ENCODE data around the gene KDM4C. TPM values are rescaled to one million over a fixed set of nuclear protein-coding genes. Genes with fewer than 3 reads are reported as not detected.

Gene KDM4C
- total RNA-seq, 1 donor from 2014 or later, result 14.2 TPM

GRCh38 chr9:6911901-6912638 lies 154.3 kb downstream of the KDM4C start:
- no peak for DNase-seq
- intact Hi-C loops (cut with DNase I), result no loop called here

GRCh38 chr9:6915635-6916034 lies 157.9 kb downstream of the KDM4C start:
- ATAC-seq (ENCODE audit: poor library complexity) (no peak), DNase-seq (no peak)
- intact Hi-C loops (cut with DNase I), result no loop called here

More at GRCh38 chr9:6911901-6912638, 154.3 kb downstream of the KDM4C start:
- ATAC-seq (ENCODE audit: poor library complexity), result no peak

GRCh38 chr9:6917162-6917561 lies 159.4 kb downstream of the KDM4C start:
- no peak for ATAC-seq (ENCODE audit: poor library complexity)
- no peak for DNase-seq
- intact Hi-C loops (cut with DNase I), result no loop called here

GRCh38 chr9:6920041-6920440 lies 162.3 kb downstream of the KDM4C start:
- intact Hi-C loops (cut with DNase I), result no loop called here
- no peak for ATAC-seq (ENCODE audit: poor library complexity)
- no peak for DNase-seq

- no peak for DNase-seq
- intact Hi-C loops (cut with DNase I), result no loop called here
- ATAC-seq (ENCODE audit: poor library complexity), result no peak
Observed at GRCh38 chr9:6921315-6921714, 163.5 kb downstream of the KDM4C start.

GRCh38 chr9:6922124-6922676 lies 164.4 kb downstream of the KDM4C start:
- ATAC-seq (ENCODE audit: poor library complexity), result no peak
- intact Hi-C loops (cut with DNase I), result no loop called here
- no peak for DNase-seq

GRCh38 chr9:6922680-6923079 lies 164.9 kb downstream of the KDM4C start:
- no peak for ATAC-seq (ENCODE audit: poor library complexity)
- DNase-seq, result no peak
- intact Hi-C loops (cut with DNase I), result no loop called here

DNA sequence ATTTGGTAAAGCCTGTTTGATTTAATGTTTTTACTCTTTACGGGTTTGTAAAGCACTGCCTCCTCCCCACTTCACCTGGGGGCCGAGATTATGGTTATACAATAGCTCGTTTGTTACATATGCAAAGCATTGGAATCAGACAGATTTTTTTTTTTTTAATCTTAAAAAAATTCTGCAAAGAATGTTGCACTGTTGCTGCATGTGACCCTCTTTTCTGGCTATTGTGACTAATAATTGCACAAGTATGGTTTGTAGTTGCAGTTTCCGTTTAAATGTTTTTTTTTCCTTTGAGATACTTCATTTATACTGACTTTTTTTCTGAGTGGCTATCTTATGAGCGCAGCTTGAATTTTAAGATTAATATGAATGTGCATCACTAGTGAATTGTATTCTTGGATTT lies 165.3 kb downstream of the KDM4C start:
- no peak for DNase-seq
- ATAC-seq (ENCODE audit: poor library complexity), result no peak
- intact Hi-C loops (cut with DNase I), result no loop called here

GRCh38 chr9:6924149-6924548 lies 166.4 kb downstream of the KDM4C start:
- ATAC-seq (ENCODE audit: poor library complexity) (peak; percentile 14), DNase-seq (no peak)
- intact Hi-C loops (cut with DNase I), result no loop called here

GRCh38 chr9:6924988-6925563 lies 167.3 kb downstream of the KDM4C start:
- peak; percentile 76 for ATAC-seq (ENCODE audit: poor library complexity)
- intact Hi-C loops (cut with DNase I), result no loop called here

DNA sequence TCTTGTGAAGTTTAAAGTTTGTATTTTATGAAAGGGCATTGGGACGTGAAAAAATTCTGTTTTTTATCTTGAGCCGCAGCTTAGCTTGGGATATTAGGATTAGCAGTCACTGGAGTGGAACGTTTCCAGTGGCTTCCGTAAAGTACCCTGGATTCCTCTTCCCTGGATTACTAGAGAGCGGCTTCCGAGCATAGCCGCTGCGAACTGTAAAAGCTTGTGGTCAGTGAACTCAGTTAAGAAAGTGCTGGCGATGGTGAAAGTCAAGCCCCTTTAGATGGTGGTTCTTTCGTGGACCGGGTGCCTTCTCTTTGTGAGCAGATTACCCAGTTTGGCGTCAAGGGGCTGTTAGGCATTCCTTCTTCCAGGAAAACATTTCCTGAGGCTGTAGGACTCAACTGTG lies 168.1 kb downstream of the KDM4C start:
- DNase-seq (no peak), ATAC-seq (ENCODE audit: poor library complexity) (no peak)
- intact Hi-C loops (cut with DNase I), result no loop called here

More at GRCh38 chr9:6924988-6925563, 167.3 kb downstream of the KDM4C start:
- no peak for DNase-seq

GRCh38 chr9:6926436-6926835 lies 168.7 kb downstream of the KDM4C start:
- DNase-seq (no peak), ATAC-seq (ENCODE audit: poor library complexity) (no peak)
- intact Hi-C loops (cut with DNase I), result no loop called here

GRCh38 chr9:6927838-6928237 lies 170.1 kb downstream of the KDM4C start:
- peak; percentile 40 for ATAC-seq (ENCODE audit: poor library complexity)
- intact Hi-C loops (cut with DNase I), result no loop called here
- DNase-seq, result no peak

DNA sequence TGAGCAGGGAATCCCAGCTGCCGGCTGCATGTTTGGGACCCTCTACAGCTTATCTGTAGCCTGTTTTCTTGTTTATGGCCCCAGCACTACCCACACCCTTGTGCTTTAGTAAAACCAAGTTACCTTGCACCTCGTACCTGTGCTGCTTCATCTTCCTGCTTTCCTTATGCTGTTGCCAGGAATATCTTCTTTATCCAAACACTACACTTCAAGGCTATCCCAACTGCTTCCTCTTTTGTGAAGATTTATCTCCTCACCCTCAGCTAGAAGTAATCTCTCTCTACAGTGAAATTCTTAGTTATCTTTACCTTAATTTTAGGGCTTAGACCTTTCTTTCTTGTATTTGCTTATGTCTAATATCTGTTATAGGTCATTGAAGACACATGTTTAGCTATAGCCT lies 171.1 kb downstream of the KDM4C start:
- ATAC-seq (ENCODE audit: poor library complexity) (no peak), DNase-seq (no peak)
- intact Hi-C loops (cut with DNase I), result no loop called here

DNA sequence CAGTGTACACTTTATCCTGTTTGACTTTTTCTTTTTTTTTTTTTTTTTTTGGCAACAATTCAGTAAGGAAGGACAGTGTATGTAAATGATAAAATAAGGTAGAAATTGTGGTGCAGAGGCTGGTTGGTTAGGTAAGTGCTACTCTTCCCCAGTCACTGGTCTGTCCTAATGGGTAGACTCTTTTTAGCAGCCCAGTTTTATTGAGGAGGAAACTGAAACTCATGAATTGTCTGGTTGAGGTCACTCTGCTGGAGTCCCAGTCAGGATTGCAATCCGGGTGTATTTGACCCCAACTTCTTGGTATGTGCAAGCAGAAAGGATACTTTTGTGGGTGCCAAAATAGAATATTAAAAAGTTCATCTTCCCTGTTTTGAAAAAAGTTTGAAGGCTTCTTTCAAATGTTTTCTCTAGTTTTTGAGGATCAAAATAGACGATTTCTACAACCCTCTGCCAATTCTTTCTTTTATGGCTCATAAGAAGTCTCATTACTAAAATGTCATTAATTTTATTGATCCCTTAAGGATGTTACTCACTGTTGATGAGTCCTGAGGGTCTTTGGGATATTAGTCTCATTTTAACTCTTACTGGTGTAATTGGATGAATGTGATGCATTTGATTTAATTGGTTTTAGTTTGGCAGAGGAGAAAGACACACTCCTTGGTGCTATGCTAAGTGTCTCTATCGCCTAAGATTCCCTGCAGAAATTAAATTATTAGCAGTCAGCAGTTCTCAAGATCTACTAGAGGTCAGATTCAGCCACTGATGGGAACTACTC lies 171.9 kb downstream of the KDM4C start:
- DNase-seq, result no peak
- no peak for ATAC-seq (ENCODE audit: poor library complexity)
- intact Hi-C loops (cut with DNase I), result no loop called here

DNA sequence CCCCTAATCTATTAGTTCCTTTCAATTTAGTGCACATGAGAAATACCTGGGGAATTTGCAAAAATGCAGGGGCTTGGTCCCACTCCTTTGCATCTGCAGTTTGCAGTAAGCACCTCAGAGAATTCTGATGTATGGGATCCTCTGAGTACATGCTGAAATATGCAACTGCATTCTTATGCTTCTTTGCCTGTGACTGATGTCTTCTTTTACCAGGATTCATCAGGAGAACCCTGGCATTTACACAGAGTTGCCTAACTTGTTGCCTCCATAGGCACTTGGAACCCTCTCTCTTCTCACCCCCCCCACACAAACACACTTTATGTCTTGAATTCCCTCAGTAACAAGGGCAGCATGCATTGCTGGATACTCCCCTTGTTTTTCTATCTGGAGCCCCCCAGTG lies 173.1 kb downstream of the KDM4C start:
- ATAC-seq (ENCODE audit: poor library complexity), result no peak
- DNase-seq, result no peak
- intact Hi-C loops (cut with DNase I), result no loop called here

- peak; percentile 77 for ATAC-seq (ENCODE audit: poor library complexity)
- no peak for DNase-seq
- intact Hi-C loops (cut with DNase I), result no loop called here
Observed at GRCh38 chr9:6931913-6932312, 174.1 kb downstream of the KDM4C start.

DNA sequence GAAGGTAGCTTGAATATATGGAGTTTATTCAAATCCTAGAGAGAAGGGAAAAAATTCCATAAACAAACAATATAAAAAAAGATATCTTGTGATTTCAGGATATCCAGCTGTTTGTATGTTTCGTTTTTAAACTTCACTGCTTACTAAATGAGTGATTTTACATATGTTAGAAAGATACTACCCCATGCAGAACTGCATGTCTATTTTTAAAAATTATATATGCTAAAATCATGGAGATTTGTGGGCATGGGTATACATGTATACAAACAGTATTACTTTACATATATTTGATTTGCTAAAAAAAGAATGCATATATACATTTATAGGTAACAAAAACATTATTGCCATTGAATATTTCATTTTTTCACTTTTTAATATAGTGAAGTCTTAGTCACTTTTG lies 178.3 kb downstream of the KDM4C start:
- no peak for DNase-seq
- intact Hi-C loops (cut with DNase I), result no loop called here
- no peak for ATAC-seq (ENCODE audit: poor library complexity)

- no peak for ATAC-seq (ENCODE audit: poor library complexity)
- intact Hi-C loops (cut with DNase I), result no loop called here
Observed at GRCh38 chr9:6937209-6937608, 179.4 kb downstream of the KDM4C start.

DNA sequence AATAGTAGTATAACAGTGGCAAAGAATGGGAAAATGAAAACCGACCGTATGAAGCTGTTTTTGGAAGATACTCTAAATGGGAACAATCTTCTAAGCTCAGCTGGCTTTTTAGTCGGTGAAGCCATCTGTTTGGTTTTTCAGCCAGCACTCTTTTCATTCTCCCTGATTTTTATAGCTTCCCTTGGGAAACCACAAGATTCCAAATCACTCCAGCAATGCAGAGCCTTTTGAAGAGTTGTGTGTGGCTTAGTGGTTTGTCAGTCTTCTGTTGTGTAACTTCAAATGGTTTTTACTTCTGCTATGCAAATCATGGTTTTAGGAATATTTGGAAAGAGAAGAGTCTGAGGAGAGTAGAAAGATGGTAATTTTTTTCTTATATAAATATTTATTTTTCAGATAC lies 180.7 kb downstream of the KDM4C start:
- ATAC-seq (ENCODE audit: poor library complexity) (peak; percentile 57), DNase-seq (no peak)
- intact Hi-C loops (cut with DNase I), result no loop called here

More at GRCh38 chr9:6937209-6937608, 179.4 kb downstream of the KDM4C start:
- no peak for DNase-seq

Measured in Right ventricle myocardium superior (tissue), 1 donor.